ENCODE measurements around the gene MIER2.

- no peak for TF ChIP-seq ARNT (IDR thresholded peaks at IDR 0.05)
- no peak for TF ChIP-seq FOXM1 (IDR thresholded peaks at IDR 0.05; ENCODE audit: borderline replicate concordance)
- TF ChIP-seq HDGF (IDR thresholded peaks at IDR 0.05; ENCODE audit: borderline replicate concordance): no peak
- TF ChIP-seq BHLHE40 (IDR thresholded peaks at IDR 0.05; ENCODE audit: borderline replicate concordance): no peak
- no peak for TF ChIP-seq CTBP1 (IDR thresholded peaks at IDR 0.05; ENCODE audit: borderline replicate concordance)
- no peak for TF ChIP-seq FOXK2 (IDR thresholded peaks at IDR 0.05)
- TF ChIP-seq SUZ12 (IDR thresholded peaks at IDR 0.05): no peak
- no peak for TF ChIP-seq TARDBP (IDR thresholded peaks at IDR 0.05)
- no peak for TF ChIP-seq SP1 (IDR thresholded peaks at IDR 0.05)
- TF ChIP-seq NFRKB (IDR thresholded peaks at IDR 0.05): no peak
- no peak for TF ChIP-seq PKNOX1 (IDR thresholded peaks at IDR 0.05)
- TF ChIP-seq ZNF384 (IDR thresholded peaks at IDR 0.05): no peak
- no peak for TF ChIP-seq L3MBTL2 (conservative IDR thresholded peaks at IDR 0.05)
- no peak for TF ChIP-seq ELF4 (IDR thresholded peaks at IDR 0.05)
Measured at GRCh38 chr19:391726-392374, 47.3 kb upstream of the MIER2 start.
